DOHH2 (cell line): ENCODE measurements around the gene SLC2A6.

Experiments
- H3F3A ChIP-seq: fragments of 200-600 bp; sonication (generic), shearing (Covaris generic); 2 replicates; pipeline ENCODE4 v1.6.0; 2016; ENCODE audit warnings: antibody characterized with exemption, mild to moderate bottlenecking; ENCODE audit not compliant: control insufficient read depth, insufficient read depth
- H3K27ac ChIP-seq: fragments of 200-600 bp; sonication (generic); 2 replicates; pipeline ENCODE4 v1.5.1; 2014; ENCODE audit warnings: low read depth, mild to moderate bottlenecking, low read length, moderate library complexity
- H3K27me3 ChIP-seq: fragments of 200-600 bp; sonication (generic); 2 replicates; pipeline ENCODE4 v1.6.1; 2014; ENCODE audit warnings: mild to moderate bottlenecking, low read length, mixed read lengths; ENCODE audit not compliant: control insufficient read depth
- H3K36me3 ChIP-seq: fragments of 200-600 bp; sonication (generic); 2 replicates; pipeline ENCODE4 v1.6.1; 2014; ENCODE audit warnings: mild to moderate bottlenecking, low read length, moderate library complexity, mixed read lengths; ENCODE audit not compliant: control insufficient read depth
- H3K4me1 ChIP-seq: fragments of 200-600 bp; sonication (generic); 2 replicates; pipeline ENCODE4 v1.6.1; 2014; ENCODE audit warnings: mild to moderate bottlenecking, low read length, mixed read lengths; ENCODE audit not compliant: control insufficient read depth
- H3K4me2 ChIP-seq: fragments of 200-600 bp; sonication (generic); 2 replicates; pipeline ENCODE4 v1.6.0; 2014; ENCODE audit warnings: mild to moderate bottlenecking, low read length, moderate library complexity
- H3K4me3 ChIP-seq: fragments of 200-600 bp; sonication (generic); 2 replicates; pipeline ENCODE4 v1.5.1; 2014; ENCODE audit warnings: mild to moderate bottlenecking, low read length, mixed read lengths
- H3K79me2 ChIP-seq: fragments of 200-600 bp; sonication (generic); 2 replicates; pipeline ENCODE4 v1.6.1; 2014; ENCODE audit warnings: mild to moderate bottlenecking, low read length, mixed read lengths; ENCODE audit not compliant: control insufficient read depth
- H3K9me2 ChIP-seq: fragments of 200-600 bp; sonication (generic); replicated peaks from 2 replicates; pipeline ENCODE4 v1.6.1; 2014; ENCODE audit warnings: mild to moderate bottlenecking, low read length, mixed read lengths; ENCODE audit not compliant: control insufficient read depth
- H3K9me3 ChIP-seq: fragments of 200-600 bp; sonication (generic); 2 replicates; pipeline ENCODE4 v1.6.1; 2014; ENCODE audit warnings: antibody characterized with exemption, low read length, mixed read lengths; ENCODE audit not compliant: control insufficient read depth, insufficient read depth
- H4K20me1 ChIP-seq: fragments of 200-600 bp; sonication (generic); 2 replicates; pipeline ENCODE4 v1.6.0; 2014; ENCODE audit warnings: low read depth, mild to moderate bottlenecking, antibody characterized with exemption, low read length, moderate library complexity; ENCODE audit not compliant: control insufficient read depth, insufficient read depth
- EZH2phosphoT487 ChIP-seq: fragments of 200-600 bp; sonication (generic); IDR thresholded peaks from 2 replicates; pipeline ENCODE4 v1.6.1; 2017; ENCODE audit warnings: borderline replicate concordance, mild to moderate bottlenecking, antibody characterized with exemption, low read length, moderate library complexity, mixed read lengths
- TF ChIP-seq, protein P1 (sequence below): fragments of 200-600 bp; sonication (generic); IDR thresholded peaks from one replicate; pipeline ENCODE4 v1.5.1; 2014; ENCODE audit warnings: antibody characterized with exemption, mild to moderate bottlenecking, low read depth, low read length; ENCODE audit not compliant: poor library complexity, severe bottlenecking

SLC2A6 gene

GRCh38 chr9:133488686-133489252, 9.9 kb upstream of the SLC2A6 start:
- no peak overlapping the region for H3K4me2 ChIP-seq
- H3K9me3 ChIP-seq = no peaks in the 10 kb centered on the region
- H4K20me1 ChIP-seq = no peaks in the 10 kb centered on the region
- no peaks in the 10 kb centered on the region for H3K36me3 ChIP-seq
- H3K79me2 ChIP-seq = no peaks in the 10 kb centered on the region
- H3K4me3 ChIP-seq = no peak overlapping the region
- no peaks in the 10 kb centered on the region for H3F3A ChIP-seq
- peaks cover 7% of the 10 kb centered on the region for H3K4me1 ChIP-seq
- H3K9me2 ChIP-seq = no peaks in the 10 kb centered on the region
- TF ChIP-seq, protein P1, sequence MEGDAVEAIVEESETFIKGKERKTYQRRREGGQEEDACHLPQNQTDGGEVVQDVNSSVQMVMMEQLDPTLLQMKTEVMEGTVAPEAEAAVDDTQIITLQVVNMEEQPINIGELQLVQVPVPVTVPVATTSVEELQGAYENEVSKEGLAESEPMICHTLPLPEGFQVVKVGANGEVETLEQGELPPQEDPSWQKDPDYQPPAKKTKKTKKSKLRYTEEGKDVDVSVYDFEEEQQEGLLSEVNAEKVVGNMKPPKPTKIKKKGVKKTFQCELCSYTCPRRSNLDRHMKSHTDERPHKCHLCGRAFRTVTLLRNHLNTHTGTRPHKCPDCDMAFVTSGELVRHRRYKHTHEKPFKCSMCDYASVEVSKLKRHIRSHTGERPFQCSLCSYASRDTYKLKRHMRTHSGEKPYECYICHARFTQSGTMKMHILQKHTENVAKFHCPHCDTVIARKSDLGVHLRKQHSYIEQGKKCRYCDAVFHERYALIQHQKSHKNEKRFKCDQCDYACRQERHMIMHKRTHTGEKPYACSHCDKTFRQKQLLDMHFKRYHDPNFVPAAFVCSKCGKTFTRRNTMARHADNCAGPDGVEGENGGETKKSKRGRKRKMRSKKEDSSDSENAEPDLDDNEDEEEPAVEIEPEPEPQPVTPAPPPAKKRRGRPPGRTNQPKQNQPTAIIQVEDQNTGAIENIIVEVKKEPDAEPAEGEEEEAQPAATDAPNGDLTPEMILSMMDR = no peak
- no peak for TF ChIP-seq EZH2phosphoT487
- H3K27me3 ChIP-seq = peaks cover 11% of the 10 kb centered on the region; the same call in 1 of the 2 replicates
- H3K27ac ChIP-seq = no peak overlapping the region

- Histone ChIP-seq H3K27me3 (peaks cover 11% of the 10 kb centered on the region; the same call in 1 of the 2 replicates), H3K36me3 (no peaks in the 10 kb centered on the region), H3K9me3 (no peaks in the 10 kb centered on the region), H3K79me2 (no peaks in the 10 kb centered on the region), H3K4me2 (no peak overlapping the region), H3K4me3 (no peak overlapping the region), H4K20me1 (no peaks in the 10 kb centered on the region), H3F3A (no peaks in the 10 kb centered on the region; the same call in 1 of the 2 replicates), H3K27ac (no peak overlapping the region), H3K4me1 (peaks cover 7% of the 10 kb centered on the region), H3K9me2 (no peaks in the 10 kb centered on the region)
- no peak for TF ChIP-seq EZH2phosphoT487
- TF ChIP-seq, protein P1 = no peak
These were observed 8.4 kb upstream of the SLC2A6 start for GRCh38 chr9:133487331-133487725.

DNA sequence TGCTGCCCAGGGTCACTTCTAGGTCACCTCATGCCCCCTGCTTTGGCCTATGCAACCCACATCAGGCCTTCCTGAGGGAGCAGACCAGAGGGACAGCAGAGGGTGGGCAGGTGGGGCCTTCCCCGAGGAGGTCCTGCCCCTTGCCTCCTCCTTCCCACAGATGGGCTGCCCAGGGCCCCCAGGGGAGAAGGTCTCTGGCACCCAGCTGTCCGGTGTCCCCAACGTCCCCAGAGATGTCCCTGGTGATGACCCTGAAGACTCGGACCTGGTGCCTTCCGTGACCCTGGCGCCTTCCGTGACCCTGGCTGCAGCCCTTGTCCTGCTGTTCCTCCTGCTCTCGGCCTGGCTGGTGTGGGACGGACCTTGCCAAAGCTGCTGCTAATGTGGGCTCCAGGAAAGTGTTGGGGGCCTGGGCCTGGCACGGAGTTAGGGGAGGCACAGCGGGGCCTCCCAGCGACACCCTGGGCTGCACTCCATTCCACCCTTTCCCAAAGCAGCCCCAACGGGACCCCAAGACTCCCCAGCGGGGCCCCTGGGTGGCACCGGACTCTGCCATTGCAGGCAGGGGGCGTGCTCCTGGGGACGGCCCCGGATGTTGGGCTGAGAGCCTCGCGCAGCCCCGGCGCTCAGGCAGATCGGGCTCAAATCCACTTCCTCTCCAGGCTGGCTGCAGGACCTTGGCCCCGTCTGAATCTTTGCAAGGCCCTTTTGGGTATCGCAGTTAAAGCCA, 6.8 kb upstream of the SLC2A6 start:
- peaks cover 11% of the 10 kb centered on the region; the same call in 1 of the 2 replicates for H3K27me3 ChIP-seq
- peak overlapping the region; percentile 73 for H3K4me2 ChIP-seq
- peaks cover 7% of the 10 kb centered on the region for H3K4me1 ChIP-seq
- peak overlapping the region; percentile 51 for H3K4me3 ChIP-seq
- no peak overlapping the region for H3K27ac ChIP-seq
- TF ChIP-seq, protein P1 = no peak
- TF ChIP-seq EZH2phosphoT487 = no peak
- no peaks in the 10 kb centered on the region for H3K36me3 ChIP-seq
- H3K9me3 ChIP-seq = no peaks in the 10 kb centered on the region
- H3K79me2 ChIP-seq = no peaks in the 10 kb centered on the region
- no peaks in the 10 kb centered on the region for H3K9me2 ChIP-seq
- H4K20me1 ChIP-seq = no peaks in the 10 kb centered on the region
- no peaks in the 10 kb centered on the region; the same call in 1 of the 2 replicates for H3F3A ChIP-seq
